ENCODE measurements around the gene SV2C.

GRCh38 chr5:76192837-76193236 is 109.7 kb downstream of the SV2C start:
- no peak for TF ChIP-seq EGR1 (IDR thresholded peaks at IDR 0.05; ENCODE audit: low read depth in 2 of 2)
- no peak for TF ChIP-seq CTCF (IDR thresholded peaks at IDR 0.05; ENCODE audit: low read depth, low read length, missing input control)
- TF ChIP-seq NR2F2 (IDR thresholded peaks at IDR 0.05), result no peak
- no peak for TF ChIP-seq ATF3 (IDR thresholded peaks at IDR 0.05)
- TF ChIP-seq HNF4A (conservative IDR thresholded peaks at IDR 0.05), result no peak
- TF ChIP-seq TAF1 (conservative IDR thresholded peaks at IDR 0.05), result no peak
- no peak for TF ChIP-seq MAX (IDR thresholded peaks at IDR 0.05)

All from liver (tissue), 3 donors.